PC-9 (cell line): ENCODE data around the gene FGF14.

ENCODE experiments used
- CTCF ChIP-seq: fragments of 200-600 bp; sonication (generic); conservative IDR thresholded peaks from 2 replicates; pipeline ENCODE4 v1.6.1; 2017; ENCODE audit warnings: mixed run types, antibody characterized with exemption, mild to moderate bottlenecking, moderate library complexity
- EZH2 ChIP-seq: fragments of 200-600 bp; sonication (generic); IDR thresholded peaks from 2 replicates; pipeline ENCODE4 v1.8.0; 2017; ENCODE audit warnings: antibody characterized with exemption, low read depth

- TF ChIP-seq CTCF (no peak), EZH2 (no peak)
These were observed 720.0 kb downstream of the FGF14 start for GRCh38 chr13:101681834-101682233.
